HG03457 (cell line): ENCODE data around the gene HIGD2B.
"Not testable (repeated sequence)": the region's sequence is repeated elsewhere in the genome, so short reads cannot be mapped to it uniquely, and the experiment has no call there.

Experiments used
- ATAC-seq: cut with Tn5 transposase; IDR thresholded peaks from one replicate; pipeline ENCODE4 v1.9.1; 2021; ENCODE audit warnings: moderate number of reproducible peaks; ENCODE audit not compliant: unreplicated experiment

Gene HIGD2B

GRCh38 chr15:72680931-72681330 lies 5.1 kb downstream of the HIGD2B start:
- no peak for ATAC-seq

- no peak for ATAC-seq
Measured at GRCh38 chr15:72676838-72677237, 9.1 kb downstream of the HIGD2B start.

- ATAC-seq, result no peak
Measured at GRCh38 chr15:72671525-72671924, 14.5 kb downstream of the HIGD2B start.

- ATAC-seq, result not testable (repeated sequence)
Measured at GRCh38 chr15:72670656-72671352, 15.2 kb downstream of the HIGD2B start.

GRCh38 chr15:72669803-72670202 lies 16.2 kb downstream of the HIGD2B start:
- ATAC-seq, result not testable (repeated sequence)

GRCh38 chr15:72665706-72666105 lies 20.3 kb downstream of the HIGD2B start:
- ATAC-seq, result not testable (repeated sequence)

GRCh38 chr15:72663931-72664330 lies 22.1 kb downstream of the HIGD2B start:
- not testable (repeated sequence) for ATAC-seq

GRCh38 chr15:72661081-72661480 lies 24.9 kb downstream of the HIGD2B start:
- not testable (repeated sequence) for ATAC-seq

GRCh38 chr15:72656014-72656413 lies 30.0 kb downstream of the HIGD2B start:
- ATAC-seq, result not testable (repeated sequence)

- not testable (repeated sequence) for ATAC-seq
Measured at GRCh38 chr15:72654397-72654796, 31.6 kb downstream of the HIGD2B start, which contains the start of gene GOLGA6B. Gene GOLGA6B (plus strand): TSS chr15:72654697. CDS start chr15:72654738, 41 bp downstream.

- ATAC-seq, result not testable (repeated sequence)
Measured at GRCh38 chr15:72648631-72649253, 37.2 kb downstream of the HIGD2B start.

- ATAC-seq, result not testable (repeated sequence)
Measured at GRCh38 chr15:72642271-72642670, 43.7 kb downstream of the HIGD2B start.

GRCh38 chr15:72639759-72640483 lies 46.1 kb downstream of the HIGD2B start:
- ATAC-seq, result not testable (repeated sequence)

- ATAC-seq, result not testable (repeated sequence)
Measured at GRCh38 chr15:72636519-72637282, 49.3 kb downstream of the HIGD2B start.

GRCh38 chr15:72629068-72629570 lies 56.9 kb downstream of the HIGD2B start:
- ATAC-seq, result not testable (repeated sequence)

- ATAC-seq, result not testable (repeated sequence)
Measured at GRCh38 chr15:72628249-72629067, 57.5 kb downstream of the HIGD2B start.

- ATAC-seq, result not testable (repeated sequence)
Measured at GRCh38 chr15:72626153-72626552, 59.8 kb downstream of the HIGD2B start.
